HG03520 (cell line): ENCODE data around the gene PLEKHA7.

Experiments
- ATAC-seq: cut with Tn5 transposase; IDR thresholded peaks from one replicate; pipeline ENCODE4 v1.9.1; 2021; ENCODE audit warnings: mild to moderate bottlenecking, moderate library complexity; ENCODE audit not compliant: unreplicated experiment

PLEKHA7 gene

GRCh38 chr11:16946477-16947282 is 67.5 kb downstream of the PLEKHA7 start:
- peak; percentile 47 for ATAC-seq

DNA sequence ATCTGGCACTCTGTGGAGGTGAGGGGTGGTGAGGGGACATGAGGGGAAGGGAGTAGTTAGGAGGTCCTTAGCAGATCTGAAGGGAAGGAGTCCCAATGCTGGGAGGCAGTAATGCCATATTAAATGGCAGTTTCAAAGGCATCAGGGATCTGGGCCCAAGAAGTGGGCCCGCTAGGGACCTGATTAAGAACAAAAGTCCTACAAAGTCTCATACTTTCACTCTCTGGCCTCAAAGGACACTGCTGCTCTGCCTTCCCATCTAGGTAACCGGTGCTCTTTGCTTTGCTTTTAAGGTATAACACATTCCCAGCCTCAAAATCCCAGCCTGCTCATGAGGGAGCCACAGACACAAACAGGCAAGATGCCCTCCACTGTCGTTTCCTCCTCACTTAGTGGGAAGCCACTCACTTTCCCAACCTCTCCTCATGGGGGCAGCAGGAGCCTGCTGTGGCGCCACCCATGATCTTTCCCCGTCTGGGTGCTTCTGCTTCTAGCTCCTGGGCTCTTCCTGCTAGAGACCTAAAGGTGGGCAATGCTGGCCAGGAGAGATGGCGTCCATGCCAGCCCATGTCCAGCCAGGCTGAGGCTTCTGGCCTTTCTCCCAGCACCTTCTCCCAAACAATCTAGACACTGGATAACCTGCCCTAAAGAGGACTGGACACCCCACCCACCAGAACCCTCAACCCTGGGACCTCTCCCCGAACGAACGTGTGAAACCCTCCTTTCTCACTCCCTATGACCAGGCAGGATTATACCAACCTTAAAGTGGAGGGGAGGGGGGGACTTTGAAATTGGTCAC is 68.3 kb downstream of the PLEKHA7 start:
- peak; percentile 76 for ATAC-seq

DNA sequence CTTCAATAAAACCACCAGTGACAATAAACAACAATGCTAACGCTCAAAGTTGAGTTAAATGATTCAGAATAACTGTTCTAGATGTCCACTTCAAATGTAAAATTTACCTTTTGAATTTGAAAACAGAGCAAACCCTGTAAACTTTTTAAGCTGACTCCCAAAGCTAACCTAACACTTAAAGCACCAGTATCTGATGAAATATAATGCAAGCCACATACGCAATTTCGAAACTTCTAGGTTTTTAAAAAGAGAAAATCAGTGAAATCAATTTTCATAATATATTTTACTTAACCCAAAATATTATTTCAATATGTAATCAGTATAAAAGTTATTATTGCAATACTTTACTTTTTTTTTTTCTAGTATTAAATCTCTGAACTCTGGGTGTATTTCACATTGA is 71.3 kb downstream of the PLEKHA7 start:
- no peak for ATAC-seq

- no peak for ATAC-seq
Observed at GRCh38 chr11:16942342-16942741, 71.9 kb downstream of the PLEKHA7 start.

DNA sequence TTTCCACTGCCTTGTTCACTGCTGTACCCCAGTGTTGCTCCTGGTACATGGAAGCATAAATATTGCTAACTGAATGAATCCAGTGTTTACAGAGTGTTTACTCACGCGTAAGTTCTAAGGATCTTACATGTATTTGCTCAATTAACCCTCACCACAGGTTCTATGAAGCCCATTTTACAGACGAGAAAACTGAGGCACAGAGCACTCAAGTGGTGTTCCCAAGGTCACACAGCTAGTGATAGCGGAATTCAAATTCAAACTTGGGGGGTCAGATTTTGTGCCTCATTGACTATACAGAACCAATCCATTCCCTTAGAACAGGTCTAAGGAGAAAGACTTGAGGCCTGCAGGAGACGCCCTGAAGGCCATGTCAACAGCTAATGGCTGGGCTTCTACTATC is 72.3 kb downstream of the PLEKHA7 start:
- no peak for ATAC-seq

GRCh38 chr11:16938061-16938460 is 76.2 kb downstream of the PLEKHA7 start:
- no peak for ATAC-seq

- no peak for ATAC-seq
Observed at GRCh38 chr11:16936643-16937042, 77.6 kb downstream of the PLEKHA7 start.

GRCh38 chr11:16935518-16936302 is 78.5 kb downstream of the PLEKHA7 start:
- ATAC-seq: peak; percentile 60

- ATAC-seq: no peak
Observed at GRCh38 chr11:16933756-16934603, 80.2 kb downstream of the PLEKHA7 start.

DNA sequence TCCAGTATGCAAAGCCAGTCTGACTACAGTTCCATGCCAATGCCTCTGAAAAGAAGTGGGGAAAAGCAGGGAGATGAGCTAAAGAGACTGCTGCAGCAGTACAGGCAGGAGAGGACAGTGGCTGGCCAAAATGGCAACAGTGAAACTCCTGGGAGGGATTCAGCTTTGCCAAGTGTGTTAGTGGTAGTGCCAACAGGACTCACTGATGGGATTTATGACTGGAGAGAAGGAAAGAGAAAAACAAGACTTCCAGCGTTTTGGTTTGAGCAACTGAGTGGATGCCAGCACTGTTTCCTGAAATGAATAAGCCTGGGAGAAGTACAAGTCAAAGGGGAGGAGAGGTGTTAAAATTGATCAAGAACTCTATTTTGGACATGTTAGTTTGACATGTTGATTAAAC is 80.9 kb downstream of the PLEKHA7 start:
- ATAC-seq: no peak

DNA sequence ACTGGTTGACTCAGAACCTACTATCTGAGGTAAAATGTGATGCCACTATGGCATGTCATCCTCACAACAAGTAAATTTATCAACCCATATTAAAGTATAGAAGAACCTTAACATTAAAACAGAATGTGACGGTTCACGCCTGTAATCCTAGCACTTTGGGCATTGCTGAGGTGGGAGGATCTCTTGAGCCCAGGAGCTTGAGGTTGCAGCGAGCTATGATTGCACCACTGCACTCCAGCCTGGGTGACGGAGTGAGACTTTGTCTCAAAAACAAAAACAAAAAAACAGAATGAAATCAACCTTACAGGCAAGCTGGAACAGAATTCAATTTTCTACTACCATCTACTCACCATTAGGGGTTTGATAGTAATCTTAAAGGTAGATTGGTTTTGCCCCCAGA is 86.2 kb downstream of the PLEKHA7 start:
- no peak for ATAC-seq

DNA sequence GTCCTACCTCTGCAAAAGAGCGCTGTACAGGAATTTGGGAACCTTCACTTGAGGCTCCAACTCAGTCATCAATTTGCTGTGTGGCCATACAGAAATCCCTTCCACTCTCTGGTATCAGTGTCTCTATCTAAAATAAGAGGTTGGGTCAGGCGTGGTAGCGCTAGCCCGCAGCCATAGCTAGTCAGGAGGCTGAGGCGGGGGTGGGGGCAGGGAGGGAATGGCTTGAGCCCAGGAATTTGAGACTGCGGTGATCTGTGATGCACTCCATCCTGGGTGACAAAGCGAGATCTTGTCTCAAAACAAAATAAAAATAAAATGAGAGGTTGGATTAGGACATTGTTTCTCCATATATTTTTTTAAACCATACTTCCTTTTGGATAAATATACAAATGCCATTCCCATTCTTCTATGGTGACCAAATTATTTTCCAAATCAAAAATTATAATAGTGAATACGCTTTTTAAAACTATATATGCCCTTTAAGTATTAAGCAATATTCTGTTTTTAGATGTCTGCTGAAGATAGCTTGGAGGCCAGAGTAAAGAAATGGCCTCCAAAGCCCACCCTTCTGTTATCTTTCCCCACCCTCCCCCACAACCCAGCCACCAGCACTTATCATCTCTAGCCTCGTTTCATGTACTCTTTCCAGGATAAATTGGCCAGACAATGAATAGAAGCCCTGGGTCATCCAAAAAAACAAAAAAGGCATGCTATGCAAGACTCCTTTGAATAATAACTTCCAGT is 87.2 kb downstream of the PLEKHA7 start:
- ATAC-seq: no peak

GRCh38 chr11:16925561-16926065 is 88.6 kb downstream of the PLEKHA7 start:
- no peak for ATAC-seq

- no peak for ATAC-seq
Observed at GRCh38 chr11:16924826-16925560, 89.2 kb downstream of the PLEKHA7 start.

DNA sequence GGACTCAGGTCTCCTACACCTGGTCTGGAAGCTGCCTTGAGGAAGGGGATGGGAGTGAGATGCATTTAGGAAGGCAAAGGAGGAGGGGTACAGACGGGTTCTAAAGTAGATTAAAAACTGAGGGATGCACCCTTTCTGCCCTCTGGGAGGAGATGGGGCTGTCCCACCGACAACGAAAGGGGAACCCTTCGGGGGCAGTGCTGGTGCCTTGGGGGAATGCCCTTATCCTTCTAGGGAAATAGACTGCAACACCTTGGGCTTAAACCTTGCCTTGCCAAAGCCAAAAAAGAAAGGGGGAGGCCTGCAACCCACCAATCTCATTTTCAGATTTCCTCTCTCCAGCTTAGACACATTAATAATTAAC is 89.8 kb downstream of the PLEKHA7 start:
- ATAC-seq: no peak

DNA sequence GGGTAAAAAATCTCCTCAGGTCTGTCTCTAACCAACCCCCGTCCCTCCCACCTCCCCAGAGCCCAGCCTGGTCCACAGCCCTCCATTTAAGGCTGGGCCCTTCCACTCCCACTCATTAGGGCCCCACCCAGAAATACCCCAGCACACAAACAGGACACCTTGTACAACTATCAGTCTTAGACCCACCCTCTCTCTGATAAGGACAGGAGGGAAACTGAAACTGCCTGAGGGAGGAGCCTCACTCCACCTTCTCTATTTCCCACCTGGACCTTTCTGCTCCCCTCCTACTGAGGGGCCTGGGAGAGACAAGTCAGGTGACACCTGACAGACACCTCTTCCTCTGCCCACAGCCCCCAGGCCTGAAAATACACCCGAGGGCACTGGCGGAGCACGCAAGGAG is 90.2 kb downstream of the PLEKHA7 start:
- peak; percentile 41 for ATAC-seq

DNA sequence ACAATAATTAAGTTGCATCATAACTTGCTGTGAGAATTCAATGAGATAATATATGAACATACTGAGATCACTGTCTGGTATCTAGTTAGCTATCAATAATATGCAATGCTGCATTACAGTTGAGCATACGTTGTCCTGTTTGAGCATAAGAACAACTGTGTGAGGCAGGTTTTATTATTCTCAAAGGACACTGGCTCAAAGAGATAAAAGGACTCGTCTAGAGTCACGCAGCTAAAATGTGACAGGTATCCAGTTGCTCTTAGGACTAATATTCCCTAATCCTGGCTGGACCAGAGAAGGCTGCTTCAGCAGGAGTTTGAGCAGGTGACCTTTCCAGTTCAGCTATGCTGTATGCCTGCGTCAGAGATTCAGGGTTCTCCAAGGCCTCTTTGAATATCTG is 92.5 kb downstream of the PLEKHA7 start:
- no peak for ATAC-seq

GRCh38 chr11:16921019-16921418 is 93.2 kb downstream of the PLEKHA7 start:
- ATAC-seq: peak; percentile 67

GRCh38 chr11:16920559-16920958 is 93.7 kb downstream of the PLEKHA7 start:
- ATAC-seq: no peak
